Endometrial microvascular endothelial cells (primary cell): ENCODE measurements around the gene ADCY6. TPM values are rescaled to one million over a fixed set of nuclear protein-coding genes. Genes with fewer than 3 reads are reported as not detected.
"Not testable (repeated sequence)": the region's sequence is repeated elsewhere in the genome, so short reads cannot be mapped to it uniquely, and the experiment has no call there.

Source experiments
- in situ Hi-C: cut with HindIII; loops from 2 replicates; pipeline ENCODE4 v1.10.0; 2017; ENCODE audit warnings: low sequenced_read_pairs, low pct_unique_long_range_greater_than_20kb; ENCODE audit errors: inconsistent ontology term
- total RNA-seq: library from RNA; depleted of rRNA; stranded (reverse); fragments of >200 nt; gene quantifications from one replicate; pipeline ENCODE4 v1.2.3, GENCODE V29; 2015; ENCODE audit errors: inconsistent ontology term

Gene ADCY6
- total RNA-seq, 1 donor from 2014 or later: 15.6 TPM

- in situ Hi-C loops: no loop called here
Observed at GRCh38 chr12:48771588-48772112, 17.2 kb downstream of the ADCY6 start.

DNA sequence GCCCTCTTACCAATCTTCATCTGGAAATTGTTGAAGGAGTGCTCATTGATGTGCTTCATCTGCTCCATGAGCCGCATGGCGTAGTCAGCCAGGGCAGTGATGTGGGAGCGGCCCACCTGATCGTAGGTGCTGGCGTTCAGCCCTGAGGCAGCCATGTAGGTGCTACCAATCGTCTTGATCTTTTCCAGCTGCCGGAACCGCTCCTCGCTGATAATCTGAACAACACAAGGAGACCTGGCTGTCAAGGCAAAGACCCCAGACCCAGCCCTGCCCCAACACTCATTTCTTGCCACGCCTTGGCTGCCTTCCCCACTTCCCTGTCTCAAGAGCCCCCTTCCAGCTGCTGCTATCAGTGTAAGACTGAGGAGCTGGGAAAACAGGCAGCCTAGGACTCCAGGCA is 18.1 kb downstream of the ADCY6 start:
- in situ Hi-C loops: no loop called here

DNA sequence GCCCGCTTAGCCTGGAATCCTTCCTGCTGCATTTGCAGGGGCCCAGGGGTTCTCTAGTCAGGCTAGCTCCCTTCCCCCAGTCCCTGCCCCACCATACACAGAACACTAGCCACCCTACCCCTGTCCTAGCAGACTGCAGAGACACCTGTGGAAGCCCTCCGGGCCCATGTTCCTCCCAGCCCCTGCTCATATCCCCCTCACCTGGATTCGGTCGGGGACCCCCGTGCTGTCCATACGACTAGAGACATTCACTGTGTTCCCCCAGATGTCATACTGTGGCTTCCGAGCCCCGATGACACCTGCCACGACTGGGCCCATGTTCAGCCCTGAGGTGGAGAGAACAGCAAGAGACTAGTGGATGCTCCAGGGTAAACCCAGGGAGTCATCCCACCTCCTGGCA is 20.2 kb downstream of the ADCY6 start:
- in situ Hi-C loops: no loop called here

GRCh38 chr12:48768147-48768546 is 20.7 kb downstream of the ADCY6 start:
- in situ Hi-C loops: no loop called here

DNA sequence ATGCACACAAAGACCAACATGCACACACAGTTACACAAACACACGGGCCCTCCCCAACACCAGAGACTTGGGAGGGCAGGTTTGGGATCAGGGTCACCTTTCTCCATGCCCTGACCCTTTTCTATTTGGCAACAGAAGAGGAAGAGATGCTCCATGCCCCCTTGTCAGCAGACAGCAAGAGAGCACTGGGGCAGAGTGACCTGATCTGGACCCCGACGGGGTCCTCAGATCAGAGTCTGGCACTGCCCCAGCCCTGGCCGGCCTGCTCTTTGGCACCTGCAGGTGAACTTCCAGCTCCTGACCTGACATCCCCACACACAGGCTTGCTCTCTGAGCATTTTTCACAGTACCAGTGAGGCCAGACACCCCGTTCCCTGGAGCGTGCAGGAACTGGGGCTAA is 21.4 kb downstream of the ADCY6 start:
- in situ Hi-C loops: no loop called here

- in situ Hi-C loops: no loop called here
Observed at GRCh38 chr12:48767047-48767446, 21.8 kb downstream of the ADCY6 start.

DNA sequence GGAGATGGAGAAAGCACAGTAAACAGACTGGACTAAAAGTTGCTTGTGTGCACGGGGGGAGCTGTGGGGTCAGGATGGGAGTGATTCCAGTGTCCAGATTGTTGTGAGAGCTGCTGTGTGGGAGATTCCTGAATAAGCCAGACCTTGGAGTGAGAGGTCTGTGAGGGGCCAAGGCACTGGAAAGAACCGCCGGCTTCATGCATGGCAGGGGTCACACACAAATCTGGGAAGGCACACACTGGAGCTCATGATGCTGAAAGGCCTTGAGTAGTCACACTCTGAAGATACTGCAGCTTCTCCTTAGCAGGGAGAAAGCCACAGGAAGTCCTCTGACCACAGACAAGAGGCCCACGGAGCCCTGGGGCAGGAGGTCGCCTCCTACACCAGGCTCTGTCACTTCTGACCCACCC is 23.1 kb downstream of the ADCY6 start:
- in situ Hi-C loops: no loop called here

GRCh38 chr12:48764521-48764920 is 24.4 kb downstream of the ADCY6 start:
- in situ Hi-C loops: no loop called here

GRCh38 chr12:48758737-48759136 is 30.2 kb downstream of the ADCY6 start:
- in situ Hi-C loops: no loop called here

- in situ Hi-C loops: no loop called here
Observed at GRCh38 chr12:48758186-48758585, 30.7 kb downstream of the ADCY6 start.

DNA sequence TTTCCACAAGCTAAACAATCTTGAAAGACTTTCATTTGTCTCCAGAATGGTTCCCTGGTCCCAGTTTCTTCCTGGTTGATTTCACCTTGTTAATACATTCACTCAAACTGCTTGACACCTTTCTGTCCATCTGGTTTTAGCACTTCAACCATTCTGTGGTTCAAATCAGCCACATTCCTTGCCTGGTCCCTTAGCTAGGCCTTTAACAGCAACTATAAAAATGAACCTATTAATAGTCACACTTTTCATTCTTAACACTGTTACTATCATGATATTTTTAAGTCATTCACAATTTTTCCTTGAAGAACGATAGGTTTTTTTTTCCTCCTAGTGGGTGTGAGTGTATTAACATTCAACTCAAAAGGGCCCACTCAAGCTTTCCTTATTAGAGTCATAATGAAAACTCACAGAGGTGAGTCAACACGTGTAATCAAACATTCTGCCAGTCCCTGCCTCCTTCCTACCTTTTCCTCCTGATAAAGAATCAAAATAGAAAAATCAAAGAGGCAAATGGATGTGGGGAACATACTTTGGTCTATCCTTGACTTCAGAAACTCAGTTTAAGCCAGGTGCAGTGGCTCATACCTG is 38.0 kb downstream of the ADCY6 start:
- in situ Hi-C loops: no loop called here

DNA sequence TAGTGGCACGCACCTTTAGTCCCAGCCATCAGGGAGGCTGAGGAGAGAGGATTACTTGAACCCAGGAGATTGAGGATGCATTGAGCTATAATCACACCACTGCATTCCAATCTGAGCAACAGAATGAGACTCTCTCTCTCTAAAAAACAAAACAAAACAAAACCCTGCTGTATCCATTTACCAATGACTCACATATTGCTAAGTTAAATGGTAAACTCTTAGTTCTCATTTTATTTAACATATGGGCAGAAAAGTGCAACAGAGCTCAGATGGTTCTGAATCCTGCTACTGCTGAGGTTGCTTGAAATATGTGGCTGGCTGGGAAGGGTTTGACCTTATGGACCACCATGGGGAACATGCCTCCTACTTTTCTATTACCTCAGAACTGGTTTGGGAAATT is 38.7 kb downstream of the ADCY6 start:
- in situ Hi-C loops: no loop called here

GRCh38 chr12:48744251-48745008 is 44.5 kb downstream of the ADCY6 start:
- in situ Hi-C loops: no loop called here

- in situ Hi-C loops: no loop called here
Observed at GRCh38 chr12:48739618-48740269, 49.1 kb downstream of the ADCY6 start.

DNA sequence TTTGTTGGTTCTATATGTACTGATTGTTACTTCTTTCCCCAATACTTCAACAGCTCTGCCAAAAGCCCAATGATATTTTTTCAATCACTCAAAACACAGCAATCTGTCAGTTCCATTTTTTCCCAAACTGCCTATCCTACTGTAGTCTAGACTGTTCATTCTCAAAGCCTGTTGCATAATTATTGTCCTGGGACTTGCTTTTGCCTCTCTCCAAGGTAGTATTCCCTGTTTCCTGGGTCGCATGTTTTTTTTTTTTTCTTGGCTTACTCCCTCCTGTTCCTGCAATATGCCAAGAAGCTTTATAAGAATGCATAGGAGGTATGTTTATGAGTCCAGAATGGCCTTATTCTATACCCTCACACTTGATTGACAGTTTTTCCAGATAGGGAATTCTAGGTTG is 52.4 kb downstream of the ADCY6 start:
- in situ Hi-C loops: no loop called here

GRCh38 chr12:48728807-48729206 is 60.1 kb downstream of the ADCY6 start:
- in situ Hi-C loops: no loop called here

DNA sequence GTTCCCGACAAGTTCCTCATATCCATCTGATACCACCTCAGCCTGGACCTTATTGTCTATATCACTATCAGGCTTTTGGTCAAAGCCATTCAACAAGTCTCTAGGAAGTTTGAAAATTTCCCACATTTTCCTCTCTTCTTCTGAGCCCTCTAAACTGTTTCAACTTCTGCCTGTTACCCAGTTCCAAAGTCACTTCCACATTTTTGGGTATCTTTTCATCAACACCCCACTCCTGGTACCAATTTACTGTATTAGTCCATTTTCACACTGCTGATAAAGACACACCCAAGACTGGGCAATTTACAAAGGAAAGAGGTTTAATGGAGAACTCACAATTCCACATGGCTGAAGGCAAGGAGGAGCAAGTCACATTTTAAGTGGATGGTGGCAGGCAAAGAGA is 68.2 kb downstream of the ADCY6 start:
- in situ Hi-C loops: not testable (repeated sequence)

GRCh38 chr12:48720171-48720570 is 68.7 kb downstream of the ADCY6 start:
- in situ Hi-C loops: not testable (repeated sequence)

GRCh38 chr12:48719002-48719401 is 69.9 kb downstream of the ADCY6 start:
- in situ Hi-C loops: not testable (repeated sequence)

DNA sequence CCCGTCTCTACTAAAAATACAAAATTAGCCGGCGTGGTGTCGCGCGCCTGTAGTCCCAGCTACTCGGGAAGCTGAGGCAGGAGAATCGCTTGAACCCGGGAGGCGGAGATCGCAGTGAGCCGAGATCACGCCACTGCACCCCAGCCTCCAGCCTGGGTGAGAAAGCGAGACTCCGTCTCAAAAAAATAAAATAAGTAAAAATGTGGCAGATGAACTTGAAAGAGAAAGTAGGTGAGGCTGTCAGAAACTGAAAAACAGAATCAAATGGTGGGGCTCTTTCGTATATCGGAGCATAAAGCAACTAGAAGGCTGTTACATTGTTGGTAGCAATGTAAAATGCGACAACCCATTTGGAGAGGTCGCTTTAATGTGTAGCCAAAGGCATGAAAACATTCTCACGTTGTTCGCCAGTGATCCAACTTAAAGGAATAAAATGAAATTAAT is 71.6 kb downstream of the ADCY6 start:
- in situ Hi-C loops: no loop called here
